DOHH2 (cell line): ENCODE measurements around the gene LARP7.

Source experiments
- H3F3A ChIP-seq: fragments of 200-600 bp; sonication (generic), shearing (Covaris generic); 2 replicates; pipeline ENCODE4 v1.6.0; 2016; ENCODE audit warnings: antibody characterized with exemption, mild to moderate bottlenecking; ENCODE audit not compliant: control insufficient read depth, insufficient read depth
- H3K27ac ChIP-seq: fragments of 200-600 bp; sonication (generic); 2 replicates; pipeline ENCODE4 v1.5.1; 2014; ENCODE audit warnings: low read depth, mild to moderate bottlenecking, low read length, moderate library complexity
- H3K27me3 ChIP-seq: fragments of 200-600 bp; sonication (generic); 2 replicates; pipeline ENCODE4 v1.6.1; 2014; ENCODE audit warnings: mild to moderate bottlenecking, low read length, mixed read lengths; ENCODE audit not compliant: control insufficient read depth
- H3K36me3 ChIP-seq: fragments of 200-600 bp; sonication (generic); 2 replicates; pipeline ENCODE4 v1.6.1; 2014; ENCODE audit warnings: mild to moderate bottlenecking, low read length, moderate library complexity, mixed read lengths; ENCODE audit not compliant: control insufficient read depth
- H3K4me1 ChIP-seq: fragments of 200-600 bp; sonication (generic); 2 replicates; pipeline ENCODE4 v1.6.1; 2014; ENCODE audit warnings: mild to moderate bottlenecking, low read length, mixed read lengths; ENCODE audit not compliant: control insufficient read depth
- H3K4me2 ChIP-seq: fragments of 200-600 bp; sonication (generic); 2 replicates; pipeline ENCODE4 v1.6.0; 2014; ENCODE audit warnings: mild to moderate bottlenecking, low read length, moderate library complexity
- H3K4me3 ChIP-seq: fragments of 200-600 bp; sonication (generic); 2 replicates; pipeline ENCODE4 v1.5.1; 2014; ENCODE audit warnings: mild to moderate bottlenecking, low read length, mixed read lengths
- H3K79me2 ChIP-seq: fragments of 200-600 bp; sonication (generic); 2 replicates; pipeline ENCODE4 v1.6.1; 2014; ENCODE audit warnings: mild to moderate bottlenecking, low read length, mixed read lengths; ENCODE audit not compliant: control insufficient read depth
- H3K9me2 ChIP-seq: fragments of 200-600 bp; sonication (generic); replicated peaks from 2 replicates; pipeline ENCODE4 v1.6.1; 2014; ENCODE audit warnings: mild to moderate bottlenecking, low read length, mixed read lengths; ENCODE audit not compliant: control insufficient read depth
- H3K9me3 ChIP-seq: fragments of 200-600 bp; sonication (generic); 2 replicates; pipeline ENCODE4 v1.6.1; 2014; ENCODE audit warnings: antibody characterized with exemption, low read length, mixed read lengths; ENCODE audit not compliant: control insufficient read depth, insufficient read depth
- H4K20me1 ChIP-seq: fragments of 200-600 bp; sonication (generic); 2 replicates; pipeline ENCODE4 v1.6.0; 2014; ENCODE audit warnings: low read depth, mild to moderate bottlenecking, antibody characterized with exemption, low read length, moderate library complexity; ENCODE audit not compliant: control insufficient read depth, insufficient read depth
- CTCF ChIP-seq: fragments of 200-600 bp; sonication (generic); IDR thresholded peaks from one replicate; pipeline ENCODE4 v1.5.1; 2014; ENCODE audit warnings: antibody characterized with exemption, mild to moderate bottlenecking, low read depth, low read length; ENCODE audit not compliant: poor library complexity, severe bottlenecking
- EZH2phosphoT487 ChIP-seq: fragments of 200-600 bp; sonication (generic); IDR thresholded peaks from 2 replicates; pipeline ENCODE4 v1.6.1; 2017; ENCODE audit warnings: borderline replicate concordance, mild to moderate bottlenecking, antibody characterized with exemption, low read length, moderate library complexity, mixed read lengths

Gene LARP7

GRCh38 chr4:112664611-112665010, 27.7 kb downstream of the LARP7 start:
- H3K4me1 ChIP-seq = no peaks in the 10 kb centered on the region
- H3K27ac ChIP-seq = no peak overlapping the region
- H3K36me3 ChIP-seq = no peaks in the 10 kb centered on the region
- no peak overlapping the region for H3K4me2 ChIP-seq
- H3K9me2 ChIP-seq = no peaks in the 10 kb centered on the region
- H3K9me3 ChIP-seq = no peaks in the 10 kb centered on the region
- TF ChIP-seq CTCF = no peak
- no peak overlapping the region for H3K4me3 ChIP-seq
- H3K79me2 ChIP-seq = no peaks in the 10 kb centered on the region
- H3F3A ChIP-seq = peaks cover 7% of the 10 kb centered on the region; the same call in 1 of the 2 replicates
- H4K20me1 ChIP-seq = no peaks in the 10 kb centered on the region
- no peaks in the 10 kb centered on the region for H3K27me3 ChIP-seq

- Histone ChIP-seq H3K4me2 (no peak overlapping the region), H3K27me3 (no peaks in the 10 kb centered on the region), H3K4me3 (no peak overlapping the region), H3K36me3 (no peaks in the 10 kb centered on the region), H3K9me3 (no peaks in the 10 kb centered on the region), H3F3A (no peaks in the 10 kb centered on the region), H4K20me1 (no peaks in the 10 kb centered on the region), H3K27ac (no peak overlapping the region), H3K79me2 (no peaks in the 10 kb centered on the region), H3K9me2 (no peaks in the 10 kb centered on the region), H3K4me1 (no peaks in the 10 kb centered on the region)
- no peak for TF ChIP-seq CTCF
- no peak for TF ChIP-seq EZH2phosphoT487
Measured at GRCh38 chr4:112668131-112668530, 31.2 kb downstream of the LARP7 start.

- Histone ChIP-seq H3K9me3 (no peaks in the 10 kb centered on the region), H3K4me2 (no peak overlapping the region), H3K36me3 (no peaks in the 10 kb centered on the region), H4K20me1 (no peaks in the 10 kb centered on the region), H3K27ac (no peak overlapping the region), H3K9me2 (no peaks in the 10 kb centered on the region), H3K4me3 (no peak overlapping the region), H3K27me3 (0 out of 2 replicates have a peak, but pooled peaks cover 2% of the 10 kb centered on the region), H3K4me1 (no peaks in the 10 kb centered on the region), H3K79me2 (no peaks in the 10 kb centered on the region), H3F3A (no peaks in the 10 kb centered on the region)
- TF ChIP-seq EZH2phosphoT487 (no peak), CTCF (no peak)
Measured at GRCh38 chr4:112673076-112673475, 36.1 kb downstream of the LARP7 start.

- Histone ChIP-seq H3K27me3 (0 out of 2 replicates have a peak, but pooled peaks cover 2% of the 10 kb centered on the region), H3F3A (no peaks in the 10 kb centered on the region), H4K20me1 (no peaks in the 10 kb centered on the region), H3K4me1 (no peaks in the 10 kb centered on the region), H3K9me3 (no peaks in the 10 kb centered on the region), H3K4me2 (no peak overlapping the region), H3K4me3 (no peak overlapping the region), H3K9me2 (no peaks in the 10 kb centered on the region), H3K27ac (no peak overlapping the region), H3K36me3 (no peaks in the 10 kb centered on the region), H3K79me2 (no peaks in the 10 kb centered on the region)
- TF ChIP-seq EZH2phosphoT487 = no peak
- TF ChIP-seq CTCF = no peak
Measured at GRCh38 chr4:112673686-112674085, 36.7 kb downstream of the LARP7 start.
